Activated naive CD4-positive, alpha-beta T cell treated with anti-CD3 and anti-CD28 coated beads, Interleukin-2, amount 50 U/mL, for 24 hours (primary cell): ENCODE results near the gene UPP2.

Source experiments
- H3K27ac Mint-ChIP-seq: one replicate; pipeline ENCODE4 v1.8.0; 2021; ENCODE audit warnings: mild to moderate bottlenecking, mixed read lengths
- H3K27me3 Mint-ChIP-seq: one replicate; pipeline ENCODE4 v1.8.0; 2021; ENCODE audit warnings: mixed read lengths
- H3K36me3 Mint-ChIP-seq: one replicate; pipeline ENCODE4 v1.8.0; 2021; ENCODE audit warnings: mixed read lengths
- H3K4me1 Mint-ChIP-seq: one replicate; pipeline ENCODE4 v1.8.0; 2021; ENCODE audit warnings: mixed read lengths
- H3K4me3 Mint-ChIP-seq: one replicate; pipeline ENCODE4 v1.8.0; 2021; ENCODE audit warnings: mild to moderate bottlenecking, mixed read lengths
- H3K9me3 Mint-ChIP-seq: one replicate; pipeline ENCODE4 v1.8.0; 2021; ENCODE audit warnings: mixed read lengths

The UPP2 gene

GRCh38 chr2:158097481-158097880, 4.2 kb upstream of the UPP2 start:
- Mint-ChIP-seq H3K36me3 (no peaks in the 10 kb centered on the region), H3K9me3 (no peaks in the 10 kb centered on the region), H3K27me3 (no peaks in the 10 kb centered on the region), H3K4me1 (no peaks in the 10 kb centered on the region), H3K27ac (no peak overlapping the region), H3K4me3 (no peak overlapping the region)

- Mint-ChIP-seq H3K27ac (no peak overlapping the region), H3K4me3 (no peak overlapping the region), H3K27me3 (no peaks in the 10 kb centered on the region), H3K9me3 (no peaks in the 10 kb centered on the region), H3K36me3 (no peaks in the 10 kb centered on the region), H3K4me1 (no peaks in the 10 kb centered on the region)
Observed at GRCh38 chr2:158098178-158098577, 3.5 kb upstream of the UPP2 start.

- H3K36me3 Mint-ChIP-seq = no peaks in the 10 kb centered on the region
- no peak overlapping the region for H3K27ac Mint-ChIP-seq
- no peaks in the 10 kb centered on the region for H3K27me3 Mint-ChIP-seq
- no peaks in the 10 kb centered on the region for H3K4me1 Mint-ChIP-seq
- H3K4me3 Mint-ChIP-seq = no peak overlapping the region
- H3K9me3 Mint-ChIP-seq = no peaks in the 10 kb centered on the region
Observed at GRCh38 chr2:158099716-158100115, 2.0 kb upstream of the UPP2 start.

GRCh38 chr2:158100411-158100810, 1.3 kb upstream of the UPP2 start:
- no peak overlapping the region for H3K4me3 Mint-ChIP-seq

GRCh38 chr2:158102446-158102845, 770 bp downstream of the UPP2 start:
- Mint-ChIP-seq H3K4me1 (no peaks in the 10 kb centered on the region), H3K27me3 (no peaks in the 10 kb centered on the region), H3K4me3 (no peak overlapping the region), H3K27ac (no peak overlapping the region), H3K36me3 (no peaks in the 10 kb centered on the region), H3K9me3 (no peaks in the 10 kb centered on the region)

More at GRCh38 chr2:158100411-158100810, 1.3 kb upstream of the UPP2 start:
- no peaks in the 10 kb centered on the region for H3K4me1 Mint-ChIP-seq
- H3K9me3 Mint-ChIP-seq = no peaks in the 10 kb centered on the region
- no peaks in the 10 kb centered on the region for H3K27me3 Mint-ChIP-seq
- H3K27ac Mint-ChIP-seq = no peak overlapping the region
- no peaks in the 10 kb centered on the region for H3K36me3 Mint-ChIP-seq

GRCh38 chr2:158103411-158104012, 1.8 kb downstream of the UPP2 start:
- Mint-ChIP-seq H3K36me3 (no peaks in the 10 kb centered on the region), H3K4me3 (no peak overlapping the region), H3K27ac (no peak overlapping the region), H3K9me3 (no peaks in the 10 kb centered on the region), H3K4me1 (no peaks in the 10 kb centered on the region), H3K27me3 (no peaks in the 10 kb centered on the region)

GRCh38 chr2:158104903-158105302, 3.2 kb downstream of the UPP2 start:
- Mint-ChIP-seq H3K4me1 (no peaks in the 10 kb centered on the region), H3K27ac (no peak overlapping the region), H3K36me3 (no peaks in the 10 kb centered on the region), H3K4me3 (no peak overlapping the region), H3K27me3 (no peaks in the 10 kb centered on the region), H3K9me3 (no peaks in the 10 kb centered on the region)

GRCh38 chr2:158112992-158113391, 11.3 kb downstream of the UPP2 start:
- Mint-ChIP-seq H3K4me3 (no peak overlapping the region), H3K36me3 (no peaks in the 10 kb centered on the region), H3K4me1 (no peaks in the 10 kb centered on the region)

GRCh38 chr2:158113741-158114295, 12.1 kb downstream of the UPP2 start:
- Mint-ChIP-seq H3K27me3 (peaks cover 5% of the 10 kb centered on the region), H3K4me3 (no peak overlapping the region), H3K27ac (no peak overlapping the region), H3K9me3 (no peaks in the 10 kb centered on the region), H3K4me1 (no peaks in the 10 kb centered on the region), H3K36me3 (no peaks in the 10 kb centered on the region)

More at GRCh38 chr2:158112992-158113391, 11.3 kb downstream of the UPP2 start:
- no peak overlapping the region for H3K27ac Mint-ChIP-seq
- no peaks in the 10 kb centered on the region for H3K9me3 Mint-ChIP-seq
- H3K27me3 Mint-ChIP-seq = peaks cover 5% of the 10 kb centered on the region

GRCh38 chr2:158114516-158114915, 12.8 kb downstream of the UPP2 start:
- H3K27me3 Mint-ChIP-seq = peaks cover 5% of the 10 kb centered on the region
- H3K4me1 Mint-ChIP-seq = no peaks in the 10 kb centered on the region
- H3K36me3 Mint-ChIP-seq = no peaks in the 10 kb centered on the region
- H3K27ac Mint-ChIP-seq = no peak overlapping the region
- H3K4me3 Mint-ChIP-seq = no peak overlapping the region
- H3K9me3 Mint-ChIP-seq = no peaks in the 10 kb centered on the region

- H3K27ac Mint-ChIP-seq = no peak overlapping the region
- no peaks in the 10 kb centered on the region for H3K36me3 Mint-ChIP-seq
- H3K9me3 Mint-ChIP-seq = no peaks in the 10 kb centered on the region
- no peaks in the 10 kb centered on the region for H3K4me1 Mint-ChIP-seq
- peaks cover 5% of the 10 kb centered on the region for H3K27me3 Mint-ChIP-seq
- no peak overlapping the region for H3K4me3 Mint-ChIP-seq
Observed at GRCh38 chr2:158115202-158115767, 13.6 kb downstream of the UPP2 start.

GRCh38 chr2:158116936-158117335, 15.3 kb downstream of the UPP2 start:
- Mint-ChIP-seq H3K36me3 (no peaks in the 10 kb centered on the region), H3K27ac (no peak overlapping the region), H3K27me3 (peaks cover 5% of the 10 kb centered on the region), H3K4me1 (no peaks in the 10 kb centered on the region), H3K9me3 (no peaks in the 10 kb centered on the region), H3K4me3 (no peak overlapping the region)

- no peaks in the 10 kb centered on the region for H3K36me3 Mint-ChIP-seq
- H3K4me1 Mint-ChIP-seq = no peaks in the 10 kb centered on the region
- H3K27me3 Mint-ChIP-seq = peaks cover 4% of the 10 kb centered on the region
- no peak overlapping the region for H3K4me3 Mint-ChIP-seq
- no peaks in the 10 kb centered on the region for H3K9me3 Mint-ChIP-seq
- H3K27ac Mint-ChIP-seq = no peak overlapping the region
Observed at GRCh38 chr2:158120102-158120501, 18.4 kb downstream of the UPP2 start.

- Mint-ChIP-seq H3K9me3 (no peaks in the 10 kb centered on the region), H3K4me3 (no peak overlapping the region), H3K4me1 (no peaks in the 10 kb centered on the region), H3K27me3 (peaks cover 4% of the 10 kb centered on the region), H3K27ac (no peak overlapping the region), H3K36me3 (no peaks in the 10 kb centered on the region)
Observed at GRCh38 chr2:158120664-158121641, 19.3 kb downstream of the UPP2 start.

GRCh38 chr2:158124896-158125295, 23.2 kb downstream of the UPP2 start:
- H3K36me3 Mint-ChIP-seq = no peaks in the 10 kb centered on the region
- H3K27ac Mint-ChIP-seq = no peak overlapping the region
- peaks cover 3% of the 10 kb centered on the region for H3K27me3 Mint-ChIP-seq
- no peaks in the 10 kb centered on the region for H3K4me1 Mint-ChIP-seq
- no peaks in the 10 kb centered on the region for H3K9me3 Mint-ChIP-seq
- H3K4me3 Mint-ChIP-seq = no peak overlapping the region
